Measurements from ENCODE around the gene GNAQ. TPM values are rescaled to one million over a fixed set of nuclear protein-coding genes. Genes with fewer than 3 reads are reported as not detected.

The GNAQ gene
- total RNA-seq, 1 donor from 2014 or later: 35.4 TPM

DNA sequence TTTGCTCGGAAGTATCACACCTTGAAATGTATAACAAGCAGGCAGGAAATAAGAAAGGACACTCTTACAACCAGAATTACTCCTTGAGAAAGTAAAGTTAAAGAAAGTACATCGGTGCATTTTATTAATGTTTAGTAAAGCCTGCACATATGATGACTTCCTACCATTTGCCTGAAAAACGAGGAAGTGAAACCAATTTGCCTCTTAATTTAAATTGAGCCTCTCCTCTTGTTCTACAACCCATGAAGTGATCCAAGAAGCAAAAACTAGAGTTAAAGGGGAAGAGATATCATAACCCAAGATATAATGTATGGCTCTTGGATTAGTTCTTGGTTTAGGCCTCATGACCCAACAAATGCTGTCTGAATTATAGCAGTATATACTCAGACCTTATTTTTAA lies 95.6 kb downstream of the GNAQ start:
- TF ChIP-seq, protein P1, sequence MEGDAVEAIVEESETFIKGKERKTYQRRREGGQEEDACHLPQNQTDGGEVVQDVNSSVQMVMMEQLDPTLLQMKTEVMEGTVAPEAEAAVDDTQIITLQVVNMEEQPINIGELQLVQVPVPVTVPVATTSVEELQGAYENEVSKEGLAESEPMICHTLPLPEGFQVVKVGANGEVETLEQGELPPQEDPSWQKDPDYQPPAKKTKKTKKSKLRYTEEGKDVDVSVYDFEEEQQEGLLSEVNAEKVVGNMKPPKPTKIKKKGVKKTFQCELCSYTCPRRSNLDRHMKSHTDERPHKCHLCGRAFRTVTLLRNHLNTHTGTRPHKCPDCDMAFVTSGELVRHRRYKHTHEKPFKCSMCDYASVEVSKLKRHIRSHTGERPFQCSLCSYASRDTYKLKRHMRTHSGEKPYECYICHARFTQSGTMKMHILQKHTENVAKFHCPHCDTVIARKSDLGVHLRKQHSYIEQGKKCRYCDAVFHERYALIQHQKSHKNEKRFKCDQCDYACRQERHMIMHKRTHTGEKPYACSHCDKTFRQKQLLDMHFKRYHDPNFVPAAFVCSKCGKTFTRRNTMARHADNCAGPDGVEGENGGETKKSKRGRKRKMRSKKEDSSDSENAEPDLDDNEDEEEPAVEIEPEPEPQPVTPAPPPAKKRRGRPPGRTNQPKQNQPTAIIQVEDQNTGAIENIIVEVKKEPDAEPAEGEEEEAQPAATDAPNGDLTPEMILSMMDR (IDR thresholded peaks at IDR 0.05; ENCODE audit: insufficient read depth, low read length, poor library complexity, severe bottlenecking): no peak
- DNase-seq (ENCODE audit: low read depth): no peak
- Histone ChIP-seq H3K36me3 (ENCODE audit: control insufficient read depth, insufficient read depth, low read length) (no peaks in the 10 kb centered on the region), H3K4me3 (ENCODE audit: low read depth, low read length) (no peak overlapping the region), H3K27me3 (ENCODE audit: control insufficient read depth, insufficient read depth, low read length) (no peaks in the 10 kb centered on the region)

GRCh38 chr9:77935211-77935610 lies 96.4 kb downstream of the GNAQ start:
- H3K27me3 ChIP-seq (ENCODE audit: control insufficient read depth, insufficient read depth, low read length): no peaks in the 10 kb centered on the region
- TF ChIP-seq, protein P1 (IDR thresholded peaks at IDR 0.05; ENCODE audit: insufficient read depth, low read length, poor library complexity, severe bottlenecking): no peak
- no peak for DNase-seq (ENCODE audit: low read depth)
- no peak overlapping the region for H3K4me3 ChIP-seq (ENCODE audit: low read depth, low read length)
- H3K36me3 ChIP-seq (ENCODE audit: control insufficient read depth, insufficient read depth, low read length): no peaks in the 10 kb centered on the region

DNA sequence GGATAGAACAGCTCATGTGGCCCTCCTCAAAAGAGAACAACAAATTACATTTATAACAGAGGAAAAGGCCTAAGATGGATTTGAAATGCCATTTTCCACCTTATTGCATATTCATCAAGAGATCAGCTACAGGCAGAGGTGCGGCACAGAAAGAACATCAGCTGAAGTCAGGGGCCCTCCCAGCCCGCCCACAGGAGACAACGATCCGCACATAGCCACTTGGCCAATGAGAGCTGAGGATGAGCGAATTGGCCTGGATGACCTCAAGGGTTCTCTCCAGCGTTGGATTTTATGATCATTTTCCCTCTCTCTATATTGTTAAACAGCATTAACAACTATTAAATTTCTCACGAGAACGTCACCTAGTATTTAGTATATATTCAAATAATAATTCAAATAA lies 97.6 kb downstream of the GNAQ start:
- Histone ChIP-seq H3K27me3 (ENCODE audit: control insufficient read depth, insufficient read depth, low read length) (no peaks in the 10 kb centered on the region), H3K4me3 (ENCODE audit: low read depth, low read length) (no peak overlapping the region), H3K36me3 (ENCODE audit: control insufficient read depth, insufficient read depth, low read length) (no peaks in the 10 kb centered on the region)
- no peak for DNase-seq (ENCODE audit: low read depth)
- TF ChIP-seq, protein P1 (IDR thresholded peaks at IDR 0.05; ENCODE audit: insufficient read depth, low read length, poor library complexity, severe bottlenecking): no peak

DNA sequence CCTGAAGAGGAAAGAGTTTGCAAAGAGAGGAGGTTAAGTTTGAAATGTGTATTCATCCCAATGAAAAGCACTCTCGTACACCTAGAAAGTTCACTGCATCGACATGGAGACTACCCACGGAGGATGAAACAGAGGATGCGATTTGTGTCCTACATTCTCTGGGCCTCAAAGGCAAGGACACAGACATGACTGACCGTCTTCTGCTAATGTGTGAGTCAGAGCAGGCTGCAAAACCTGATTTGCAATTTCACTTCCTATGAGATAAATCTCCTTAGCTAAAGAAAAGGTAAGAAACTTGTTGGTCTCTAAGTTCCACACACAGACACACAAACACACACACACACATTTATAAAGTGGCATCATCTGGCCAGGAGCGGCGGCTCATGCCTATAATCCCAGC lies 98.6 kb downstream of the GNAQ start:
- TF ChIP-seq, protein P1 (IDR thresholded peaks at IDR 0.05; ENCODE audit: insufficient read depth, low read length, poor library complexity, severe bottlenecking): no peak
- H3K36me3 ChIP-seq (ENCODE audit: control insufficient read depth, insufficient read depth, low read length): no peaks in the 10 kb centered on the region
- no peaks in the 10 kb centered on the region for H3K27me3 ChIP-seq (ENCODE audit: control insufficient read depth, insufficient read depth, low read length)
- H3K4me3 ChIP-seq (ENCODE audit: low read depth, low read length): no peak overlapping the region
- DNase-seq (ENCODE audit: low read depth): no peak

GRCh38 chr9:77929942-77930341 lies 101.7 kb downstream of the GNAQ start:
- H3K4me3 ChIP-seq (ENCODE audit: low read depth, low read length): no peak overlapping the region
- H3K36me3 ChIP-seq (ENCODE audit: control insufficient read depth, insufficient read depth, low read length): no peaks in the 10 kb centered on the region
- H3K27me3 ChIP-seq (ENCODE audit: control insufficient read depth, insufficient read depth, low read length): no peaks in the 10 kb centered on the region
- TF ChIP-seq, protein P1 (IDR thresholded peaks at IDR 0.05; ENCODE audit: insufficient read depth, low read length, poor library complexity, severe bottlenecking): no peak
- no peak for DNase-seq (ENCODE audit: low read depth)

- Histone ChIP-seq H3K27me3 (ENCODE audit: control insufficient read depth, insufficient read depth, low read length) (no peaks in the 10 kb centered on the region), H3K4me3 (ENCODE audit: low read depth, low read length) (no peak overlapping the region), H3K36me3 (ENCODE audit: control insufficient read depth, insufficient read depth, low read length) (no peaks in the 10 kb centered on the region)
- no peak for DNase-seq (ENCODE audit: low read depth)
- TF ChIP-seq, protein P1 (IDR thresholded peaks at IDR 0.05; ENCODE audit: insufficient read depth, low read length, poor library complexity, severe bottlenecking): no peak
Measured at GRCh38 chr9:77927265-77927664, 104.3 kb downstream of the GNAQ start.

Data from kidney epithelial cell (primary cell).